Measurements from ENCODE around the gene REC114. TPM values are rescaled to one million over a fixed set of nuclear protein-coding genes. Genes with fewer than 3 reads are reported as not detected.

REC114 gene, protein sequence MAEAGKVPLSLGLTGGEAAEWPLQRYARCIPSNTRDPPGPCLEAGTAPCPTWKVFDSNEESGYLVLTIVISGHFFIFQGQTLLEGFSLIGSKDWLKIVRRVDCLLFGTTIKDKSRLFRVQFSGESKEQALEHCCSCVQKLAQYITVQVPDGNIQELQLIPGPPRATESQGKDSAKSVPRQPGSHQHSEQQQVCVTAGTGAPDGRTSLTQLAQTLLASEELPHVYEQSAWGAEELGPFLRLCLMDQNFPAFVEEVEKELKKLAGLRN
- not detected in 2 replicates for total RNA-seq

DNA sequence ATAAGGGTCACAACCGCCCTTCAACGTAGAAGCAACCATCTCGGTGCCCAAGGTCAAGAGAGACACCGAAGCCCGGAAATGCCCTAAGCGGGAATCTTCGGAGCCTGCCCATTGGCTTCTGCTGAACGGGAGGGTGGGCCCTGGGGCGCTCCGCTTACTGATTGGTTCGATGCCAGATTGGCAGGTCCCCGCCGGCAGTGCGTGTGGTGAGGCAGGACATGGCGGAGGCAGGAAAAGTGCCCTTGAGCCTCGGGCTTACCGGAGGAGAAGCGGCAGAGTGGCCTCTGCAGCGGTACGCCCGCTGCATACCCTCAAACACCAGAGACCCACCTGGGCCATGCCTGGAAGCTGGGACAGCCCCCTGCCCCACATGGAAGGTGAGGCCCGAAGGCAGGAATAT, at the start of gene REC114:
REC114 (plus strand) TSS at position 197 of the 400 bp plus-strand sequence; CDS start at position 219, 22 bp downstream.

Other genes with a start within 250 kb of the REC114 start
- gene HCN4, start 74.2 kb upstream of the REC114 start, total RNA-seq, result not detected in 2 replicates
- 94.8 and 121 TPM in 2 replicates for gene NPTN, start 190.2 kb downstream of the REC114 start, total RNA-seq
- gene CD276, start 241.2 kb downstream of the REC114 start, total RNA-seq, result 157 and 194 TPM in 2 replicates

All from hair follicular keratinocyte (primary cell).